A673 (cell line): ENCODE results near the gene TIAM1. TPM values are rescaled to one million over a fixed set of nuclear protein-coding genes. Genes with fewer than 3 reads are reported as not detected.

Experiments
- BruUV-seq: library from RNA; stranded (reverse); fragments of 400-500 nt; replicated peaks from 2 replicates; lab custom pipeline; 2021; lab: Mats Ljungman, UMichigan
- CTCF ChIA-PET: fragments of 300-600 bp; sonication (Branson Sonifier 250); formaldehyde crosslinking; loops from one replicate; lab custom pipeline; 2022; ENCODE audit warnings: antibody characterized with exemption; lab: Charles Lee
- POLR2A ChIA-PET: fragments of 300-600 bp; sonication (Branson Sonifier 250); formaldehyde crosslinking; loops from one replicate; lab custom pipeline; 2022; ENCODE audit warnings: antibody characterized with exemption; ENCODE audit not compliant: low non-redundant PET; lab: Charles Lee
- DNase-seq: peaks from one replicate; pipeline ENCODE4 v3.0.0-alpha.2; 2015; ENCODE audit warnings: low spot score
- H3K27ac ChIP-seq: fragments of 200-600 bp; sonication (generic); 2 replicates; pipeline ENCODE4 v1.5.1; 2016; ENCODE audit warnings: mixed run types, low read depth, mild to moderate bottlenecking, mixed read lengths, antibody characterized with exemption, low read length; ENCODE audit not compliant: poor library complexity, severe bottlenecking
- H3K27me3 ChIP-seq: fragments of 200-600 bp; sonication (generic); replicated peaks from 2 replicates; pipeline ENCODE4 v1.6.1; 2017; ENCODE audit warnings: mixed run types, low read depth, mild to moderate bottlenecking, mixed read lengths, antibody characterized with exemption, low read length; ENCODE audit not compliant: insufficient read depth, poor library complexity
- H3K36me3 ChIP-seq: fragments of 200-600 bp; sonication (generic); 2 replicates; pipeline ENCODE4 v1.6.1; 2016; ENCODE audit warnings: mixed run types, mild to moderate bottlenecking, mixed read lengths, antibody characterized with exemption, low read length; ENCODE audit not compliant: insufficient read depth, poor library complexity, severe bottlenecking
- H3K4me1 ChIP-seq: fragments of 200-600 bp; sonication (generic); 2 replicates; pipeline ENCODE4 v1.6.1; 2017; ENCODE audit warnings: mixed run types, mild to moderate bottlenecking, mixed read lengths, antibody characterized with exemption, low read length; ENCODE audit not compliant: insufficient read depth, poor library complexity, severe bottlenecking
- H3K4me3 ChIP-seq: fragments of 200-600 bp; sonication (generic); 2 replicates; pipeline ENCODE4 v1.5.1; 2016; ENCODE audit warnings: low read depth, mixed run types, mild to moderate bottlenecking, mixed read lengths, low read length; ENCODE audit not compliant: poor library complexity, severe bottlenecking
- H3K9me3 ChIP-seq: fragments of 200-600 bp; sonication (generic); 2 replicates; pipeline ENCODE4 v1.6.1; 2016; ENCODE audit warnings: mixed run types, low read depth, mild to moderate bottlenecking, mixed read lengths, antibody characterized with exemption, low read length; ENCODE audit not compliant: poor library complexity, severe bottlenecking
- EZH2 ChIP-seq: fragments of 200-600 bp; sonication (generic); IDR thresholded peaks from 2 replicates; pipeline ENCODE4 v1.6.1; 2017; ENCODE audit warnings: borderline replicate concordance, low read depth, mild to moderate bottlenecking, mixed read lengths, antibody characterized with exemption, low read length; ENCODE audit not compliant: poor library complexity, severe bottlenecking
- intact Hi-C: fragments of 100-400 bp; cut with micrococcal nuclease; formaldehyde crosslinking; loops from one replicate; pipeline ENCODE4 v1.10.0; 2022; ENCODE audit not compliant: unreplicated experiment
- total RNA-seq: library from RNA; stranded (reverse); gene quantifications from 2 replicates; pipeline ENCODE4 v1.2.3, GENCODE V29; 2021
- TF ChIP-seq, protein P1 (sequence below): fragments of 300-800, 200-600 bp; sonication (generic); conservative IDR thresholded peaks from 2 replicates; pipeline ENCODE4 v1.5.1; 2017; ENCODE audit warnings: low read depth, mild to moderate bottlenecking, antibody characterized with exemption, low read length, moderate library complexity, mixed read lengths

Gene TIAM1
- total RNA-seq, 1 experiment from 2014 or later: 9.6 TPM

DNA sequence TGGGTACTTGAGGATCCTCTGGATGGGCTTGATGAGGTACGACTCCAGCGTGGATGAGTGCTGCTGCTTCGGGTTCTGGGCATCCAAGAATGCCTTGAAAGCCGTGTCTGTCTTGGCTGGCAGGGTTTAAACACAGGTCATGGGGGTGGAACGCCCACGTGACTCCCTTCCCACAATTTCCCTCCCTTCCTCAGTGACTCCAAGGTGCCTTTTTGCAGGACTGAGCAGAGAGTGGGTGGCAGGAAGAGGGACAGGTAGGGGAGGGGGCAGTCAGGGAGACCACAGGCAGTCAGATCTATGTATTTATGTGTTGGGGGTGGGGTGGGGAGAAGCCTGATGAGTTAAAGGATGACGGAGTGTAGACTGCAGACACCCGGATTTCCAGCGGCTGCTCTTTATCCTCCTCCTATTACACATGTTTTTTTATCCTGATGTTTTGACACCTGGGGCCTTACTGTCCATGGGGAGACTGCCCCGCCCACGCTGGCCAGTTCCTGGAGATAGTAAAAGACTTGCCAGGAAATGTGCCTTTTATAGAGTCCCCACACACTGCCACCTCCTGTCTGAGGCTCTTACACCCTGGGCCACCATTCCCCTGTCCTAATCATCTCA lies 202.6 kb downstream of the TIAM1 start:
- intact Hi-C loops: no loop called here
- peaks cover 2% of the 10 kb centered on the region for H3K4me1 ChIP-seq
- TF ChIP-seq, protein P1, sequence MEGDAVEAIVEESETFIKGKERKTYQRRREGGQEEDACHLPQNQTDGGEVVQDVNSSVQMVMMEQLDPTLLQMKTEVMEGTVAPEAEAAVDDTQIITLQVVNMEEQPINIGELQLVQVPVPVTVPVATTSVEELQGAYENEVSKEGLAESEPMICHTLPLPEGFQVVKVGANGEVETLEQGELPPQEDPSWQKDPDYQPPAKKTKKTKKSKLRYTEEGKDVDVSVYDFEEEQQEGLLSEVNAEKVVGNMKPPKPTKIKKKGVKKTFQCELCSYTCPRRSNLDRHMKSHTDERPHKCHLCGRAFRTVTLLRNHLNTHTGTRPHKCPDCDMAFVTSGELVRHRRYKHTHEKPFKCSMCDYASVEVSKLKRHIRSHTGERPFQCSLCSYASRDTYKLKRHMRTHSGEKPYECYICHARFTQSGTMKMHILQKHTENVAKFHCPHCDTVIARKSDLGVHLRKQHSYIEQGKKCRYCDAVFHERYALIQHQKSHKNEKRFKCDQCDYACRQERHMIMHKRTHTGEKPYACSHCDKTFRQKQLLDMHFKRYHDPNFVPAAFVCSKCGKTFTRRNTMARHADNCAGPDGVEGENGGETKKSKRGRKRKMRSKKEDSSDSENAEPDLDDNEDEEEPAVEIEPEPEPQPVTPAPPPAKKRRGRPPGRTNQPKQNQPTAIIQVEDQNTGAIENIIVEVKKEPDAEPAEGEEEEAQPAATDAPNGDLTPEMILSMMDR: no peak
- no peak for TF ChIP-seq EZH2

DNA sequence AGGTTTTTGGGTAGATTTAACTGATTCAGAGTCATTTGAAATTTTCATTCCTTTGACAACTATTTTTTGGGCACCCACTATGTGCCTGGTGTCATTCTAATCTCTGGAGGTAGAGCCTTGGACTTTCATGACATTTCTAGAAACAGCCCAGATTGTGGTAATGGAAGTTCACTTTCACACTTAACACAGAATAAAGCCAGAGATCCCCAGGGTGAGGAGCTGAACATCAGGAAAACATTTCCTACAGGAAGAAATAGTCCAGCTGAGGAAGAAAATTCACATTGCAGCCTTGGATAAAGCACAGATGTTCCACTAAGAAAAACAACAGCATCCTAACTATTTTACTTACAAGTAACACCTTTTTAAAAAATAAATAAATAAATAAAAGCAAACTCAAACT lies 203.4 kb downstream of the TIAM1 start:
- no peak for DNase-seq
- CTCF ChIA-PET: no interaction called here

More for the DNA sequence above, 202.6 kb downstream of the TIAM1 start:
- no TSS peak for BruUV-seq
- Histone ChIP-seq H3K4me3 (no peak overlapping the region), H3K27ac (no peak overlapping the region), H3K27me3 (no peaks in the 10 kb centered on the region), H3K9me3 (no peaks in the 10 kb centered on the region), H3K36me3 (no peaks in the 10 kb centered on the region)
- ChIA-PET POLR2A (no interaction called here), CTCF (no interaction called here)
- DNase-seq: no peak

DNA sequence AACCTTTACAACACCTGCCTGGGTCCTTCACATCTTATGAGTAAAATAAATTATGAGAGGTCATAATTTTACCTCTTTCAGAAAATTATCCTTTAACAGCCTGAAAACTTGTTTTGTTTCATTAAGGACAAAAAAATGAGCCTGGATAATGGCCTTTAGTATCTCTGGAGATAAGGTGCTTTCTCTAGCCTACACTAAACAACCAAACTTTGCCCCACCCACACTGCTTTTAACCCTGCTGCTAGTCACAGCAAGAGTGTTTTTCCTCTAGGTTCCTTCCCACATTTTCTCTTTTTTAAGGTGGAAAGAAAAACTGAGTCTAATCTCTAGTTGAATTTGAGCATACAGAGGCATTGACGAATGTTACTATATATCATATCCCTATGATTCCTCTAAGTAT lies 204.0 kb downstream of the TIAM1 start:
- no peak overlapping the region for H3K4me3 ChIP-seq
- no peaks in the 10 kb centered on the region for H3K27me3 ChIP-seq
- CTCF ChIA-PET: no interaction called here
- no TSS peak for BruUV-seq
- peaks cover 5% of the 10 kb centered on the region for H3K4me1 ChIP-seq
- H3K27ac ChIP-seq: no peak overlapping the region
- DNase-seq: no peak
- intact Hi-C loops: no loop called here
- POLR2A ChIA-PET: no interaction called here
- no peaks in the 10 kb centered on the region for H3K9me3 ChIP-seq
- H3K36me3 ChIP-seq: no peaks in the 10 kb centered on the region
- no peak for TF ChIP-seq EZH2
- TF ChIP-seq, protein P1: no peak

More for the DNA sequence above, 203.4 kb downstream of the TIAM1 start:
- Histone ChIP-seq H3K36me3 (no peaks in the 10 kb centered on the region), H3K9me3 (no peaks in the 10 kb centered on the region), H3K4me1 (peaks cover 5% of the 10 kb centered on the region), H3K27me3 (no peaks in the 10 kb centered on the region), H3K4me3 (no peak overlapping the region), H3K27ac (no peak overlapping the region)
- TF ChIP-seq, protein P1: no peak
- TF ChIP-seq EZH2: no peak
- POLR2A ChIA-PET: no interaction called here
- intact Hi-C loops: no loop called here
- no TSS peak for BruUV-seq
